A172 (cell line): ENCODE measurements around the gene DUSP5. TPM values are rescaled to one million over a fixed set of nuclear protein-coding genes. Genes with fewer than 3 reads are reported as not detected.
A peak's percentile ranks its signal among the peaks of the same experiment; 100 is the strongest.

ENCODE experiments used
- DNase-seq: peaks from one replicate; pipeline ENCODE4 v3.0.0-alpha.2; 2015; ENCODE audit warnings: low spot score
- total RNA-seq: library from RNA; depleted of rRNA; stranded (reverse); fragments of >200 nt; shearing (Covaris generic); gene quantifications from 2 replicates; pipeline ENCODE4 v1.2.3, GENCODE V29; 2014

DUSP5 gene
- total RNA-seq, 1 experiment from 2014 or later, result 9.5 TPM

DNA sequence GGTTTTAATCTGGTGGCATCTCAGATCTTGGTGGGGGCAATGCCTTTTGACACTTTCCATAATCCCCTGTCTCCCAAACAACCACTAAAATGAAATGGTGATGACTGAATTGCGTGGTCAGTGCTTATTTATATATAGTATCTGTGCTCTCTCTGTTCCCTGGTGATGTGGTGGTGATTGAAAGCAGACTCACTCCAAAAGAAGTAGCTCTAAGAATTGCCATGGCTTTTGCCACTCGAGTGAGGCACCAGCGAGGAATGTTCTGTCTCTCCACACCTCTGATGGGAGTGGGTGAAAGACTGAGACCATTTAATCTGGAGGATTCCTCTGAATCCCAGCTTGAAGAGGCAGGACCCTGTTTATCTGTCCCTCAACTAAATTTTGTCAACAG is 2.8 kb downstream of the DUSP5 start:
- DNase-seq, result peak; percentile 77

DNA sequence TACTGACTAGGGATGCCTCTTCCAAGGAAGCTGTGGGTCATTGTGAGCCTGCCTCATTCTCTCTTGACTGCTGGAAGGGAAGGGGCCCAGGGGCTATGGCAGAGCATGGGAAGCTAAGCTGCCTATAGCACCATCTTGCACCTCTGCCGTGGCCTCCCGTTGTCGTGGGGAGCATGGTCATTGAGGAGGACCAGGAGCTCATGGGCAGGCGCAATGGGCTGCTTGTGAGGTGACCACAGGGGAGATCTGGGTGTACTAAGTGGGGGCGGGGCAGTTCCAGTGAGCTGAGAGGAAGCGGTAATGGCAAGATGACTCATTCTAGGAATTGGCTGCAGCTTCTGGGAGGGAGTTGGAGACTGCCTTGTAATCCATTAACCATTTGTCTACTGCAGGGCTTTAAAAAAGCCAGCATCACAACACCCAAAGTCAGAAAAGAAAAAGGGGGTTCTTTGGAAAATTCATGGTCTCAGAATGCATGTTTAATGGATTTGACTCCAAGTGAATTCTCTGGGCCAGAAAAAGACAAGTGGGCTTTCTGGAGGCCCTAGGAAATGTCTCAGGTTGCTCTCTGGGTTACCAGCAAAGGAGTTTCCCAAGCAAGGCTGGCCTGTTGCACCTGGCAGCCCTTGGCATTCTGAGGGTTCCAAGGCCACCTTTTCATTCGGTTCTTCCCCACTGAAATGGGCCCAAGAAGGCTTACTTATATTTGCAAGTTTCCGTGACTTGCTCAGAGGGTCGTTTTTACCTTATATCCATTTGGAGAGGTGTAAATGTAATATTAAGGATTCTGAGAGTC is 3.6 kb downstream of the DUSP5 start:
- peak; percentile 99 for DNase-seq

DNA sequence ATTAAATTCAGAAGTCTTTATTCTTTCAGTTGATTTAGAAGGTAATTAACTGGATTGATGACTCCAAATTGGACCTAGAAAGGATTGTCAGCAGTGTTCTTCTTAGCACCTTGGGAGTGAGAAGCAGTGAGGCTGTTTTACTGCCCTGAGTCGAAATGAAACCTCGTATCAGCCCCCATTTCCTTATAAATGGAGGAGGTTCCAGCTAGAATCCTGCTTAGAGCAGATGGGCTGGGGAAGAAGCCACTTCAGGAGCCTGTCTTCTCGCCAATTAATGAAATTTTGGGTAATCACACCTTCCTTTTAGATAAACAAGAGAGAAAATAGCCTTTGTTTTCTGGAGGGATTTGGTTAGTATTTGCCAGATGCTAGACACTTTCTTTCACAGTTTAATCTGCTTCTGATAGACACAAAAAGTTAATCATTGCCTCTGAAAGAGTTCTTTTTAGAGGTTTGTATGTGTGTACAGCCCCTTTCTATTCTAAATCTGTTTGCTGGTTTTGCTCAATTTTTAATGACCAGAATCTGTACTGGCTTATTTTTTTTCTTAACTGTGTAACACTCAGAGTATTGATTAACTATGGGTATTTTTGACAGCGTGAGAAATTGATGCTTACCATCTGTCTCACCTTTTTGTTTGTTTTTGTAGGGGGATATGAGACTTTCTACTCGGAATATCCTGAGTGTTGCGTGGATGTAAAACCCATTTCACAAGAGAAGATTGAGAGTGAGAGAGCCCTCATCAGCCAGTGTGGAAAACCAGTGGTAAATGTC is 4.6 kb downstream of the DUSP5 start:
- no peak for DNase-seq

GRCh38 chr10:110502851-110503301 is 5.2 kb downstream of the DUSP5 start:
- DNase-seq, result peak; percentile 82

GRCh38 chr10:110503528-110504110 is 5.9 kb downstream of the DUSP5 start:
- no peak for DNase-seq

DNA sequence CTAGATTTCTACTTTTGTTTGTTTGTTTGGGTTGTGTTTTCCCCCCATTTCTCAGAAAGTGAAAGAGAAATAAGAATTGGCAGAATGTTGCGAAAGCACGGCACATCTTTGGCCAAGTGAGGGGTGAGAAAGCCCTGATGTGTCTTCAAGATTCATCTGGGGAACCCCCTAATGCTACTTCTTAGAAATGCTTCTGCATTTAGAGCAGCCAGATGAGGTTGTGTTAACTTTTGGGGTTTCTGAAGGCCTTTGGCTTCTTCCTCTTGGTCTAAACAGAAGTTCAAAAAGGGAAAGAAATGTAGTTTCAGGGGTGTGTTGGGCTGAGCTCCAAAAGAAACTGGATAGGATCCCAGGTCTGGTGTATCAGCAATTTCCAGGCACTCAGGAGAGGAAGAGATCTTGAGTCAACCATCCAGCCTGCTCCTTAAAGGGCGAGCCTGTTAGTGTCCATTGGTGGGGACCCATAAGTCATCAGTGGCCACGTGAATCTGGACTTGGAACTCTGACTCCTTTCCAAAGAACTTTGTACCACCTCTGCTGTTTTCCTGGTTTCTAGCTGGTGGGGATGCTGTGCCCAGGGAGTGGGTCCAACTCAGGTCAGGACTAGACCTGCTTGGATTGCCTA is 6.5 kb downstream of the DUSP5 start:
- peak; percentile 61 for DNase-seq

DNA sequence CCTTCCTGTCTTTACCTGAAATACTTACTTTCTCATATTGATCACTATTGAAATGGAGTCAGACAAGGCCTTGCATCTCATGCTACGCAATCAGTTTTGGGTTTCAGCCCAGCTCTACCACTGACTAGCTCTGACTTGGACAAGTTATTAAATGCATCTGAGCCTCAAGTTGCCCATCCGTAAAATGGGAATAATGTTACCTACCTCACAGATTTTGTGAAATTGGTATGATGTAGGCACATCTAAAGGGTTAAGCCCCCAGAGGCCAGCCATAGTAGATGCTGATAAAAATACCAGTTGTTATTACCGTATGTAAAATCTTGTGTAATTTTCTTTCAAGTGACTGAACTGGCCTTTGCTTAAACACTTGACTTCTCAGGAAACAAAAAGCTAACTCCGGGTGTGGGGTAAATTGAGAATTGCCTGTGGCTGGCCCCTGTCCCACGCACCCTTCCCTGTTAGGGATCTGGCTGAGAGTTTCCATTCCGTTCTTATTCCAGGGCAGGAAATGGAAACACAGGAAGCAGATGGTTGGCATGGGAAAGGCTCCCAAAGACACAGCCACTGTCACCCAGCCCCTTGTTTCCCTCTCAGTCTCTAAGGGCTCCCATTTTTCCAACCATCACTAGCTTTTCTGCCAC is 7.5 kb downstream of the DUSP5 start:
- no peak for DNase-seq

- DNase-seq, result no peak
Measured at GRCh38 chr10:110506448-110506847, 8.7 kb downstream of the DUSP5 start.

DNA sequence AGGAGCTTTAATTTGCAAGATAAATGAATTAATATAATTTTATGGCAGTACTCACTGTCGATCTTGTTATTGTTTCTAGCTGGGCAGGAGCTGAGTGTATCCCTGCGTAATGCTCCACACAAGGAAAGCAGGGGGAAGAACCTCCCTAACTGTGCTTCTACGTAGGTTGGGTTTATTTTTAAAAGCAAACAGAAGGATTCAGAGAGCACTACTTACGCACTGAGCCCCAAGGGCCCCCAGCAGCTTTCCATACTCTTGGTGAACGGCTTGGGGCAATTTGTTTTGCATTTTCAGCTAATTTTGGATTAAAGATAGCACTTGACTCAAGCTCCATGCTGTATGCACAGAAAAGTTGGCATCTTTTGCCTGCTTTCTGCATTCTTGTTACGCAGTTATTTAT is 9.6 kb downstream of the DUSP5 start:
- DNase-seq, result no peak

GRCh38 chr10:110508159-110508788 is 10.6 kb downstream of the DUSP5 start:
- DNase-seq, result no peak

DNA sequence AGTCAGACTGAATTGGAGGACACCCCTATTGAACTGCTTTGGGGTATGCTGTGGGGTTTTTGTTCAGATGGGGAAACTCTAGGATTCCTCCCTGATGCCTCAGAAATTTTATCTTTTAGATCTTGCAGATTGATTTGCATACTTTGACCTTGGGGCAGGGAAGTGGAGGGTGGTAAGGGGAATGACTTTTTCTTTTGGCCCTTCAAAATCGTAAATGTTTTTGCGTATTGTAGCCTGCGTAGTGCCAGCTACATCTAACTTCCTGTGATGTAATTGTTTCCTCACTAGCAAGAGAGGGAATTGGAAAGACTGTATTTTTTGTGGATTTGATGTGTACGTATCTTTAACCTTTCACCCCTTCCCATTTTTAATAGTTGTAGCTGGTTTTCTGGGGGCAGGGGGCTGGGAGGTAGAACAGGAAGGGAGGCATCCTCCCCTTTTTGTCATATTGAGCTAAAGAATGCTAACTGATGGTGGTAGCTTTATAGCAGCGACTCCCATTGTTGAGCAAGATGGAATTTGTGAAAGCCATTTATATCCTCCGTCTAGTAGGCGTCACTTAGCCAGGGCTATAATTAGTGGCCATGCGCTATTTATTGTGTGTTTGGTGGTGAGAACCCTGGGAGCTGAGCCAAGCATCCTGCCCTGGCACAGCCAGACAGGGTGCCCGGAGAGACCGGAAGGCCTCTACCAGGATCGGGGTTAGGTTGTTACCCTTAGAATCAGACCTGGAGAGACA is 11.3 kb downstream of the DUSP5 start:
- DNase-seq, result peak; percentile 87

- no peak for DNase-seq
Measured at GRCh38 chr10:110509560-110509959, 11.9 kb downstream of the DUSP5 start.

DNA sequence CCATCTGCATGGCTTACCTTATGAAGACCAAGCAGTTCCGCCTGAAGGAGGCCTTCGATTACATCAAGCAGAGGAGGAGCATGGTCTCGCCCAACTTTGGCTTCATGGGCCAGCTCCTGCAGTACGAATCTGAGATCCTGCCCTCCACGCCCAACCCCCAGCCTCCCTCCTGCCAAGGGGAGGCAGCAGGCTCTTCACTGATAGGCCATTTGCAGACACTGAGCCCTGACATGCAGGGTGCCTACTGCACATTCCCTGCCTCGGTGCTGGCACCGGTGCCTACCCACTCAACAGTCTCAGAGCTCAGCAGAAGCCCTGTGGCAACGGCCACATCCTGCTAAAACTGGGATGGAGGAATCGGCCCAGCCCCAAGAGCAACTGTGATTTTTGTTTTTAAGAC is 12.4 kb downstream of the DUSP5 start:
- no peak for DNase-seq

GRCh38 chr10:110510730-110511129 is 13.0 kb downstream of the DUSP5 start:
- no peak for DNase-seq

- no peak for DNase-seq
Measured at GRCh38 chr10:110511734-110512449, 14.2 kb downstream of the DUSP5 start.

- peak; percentile 94 for DNase-seq
Measured at GRCh38 chr10:110512461-110513187, 14.9 kb downstream of the DUSP5 start.

DNA sequence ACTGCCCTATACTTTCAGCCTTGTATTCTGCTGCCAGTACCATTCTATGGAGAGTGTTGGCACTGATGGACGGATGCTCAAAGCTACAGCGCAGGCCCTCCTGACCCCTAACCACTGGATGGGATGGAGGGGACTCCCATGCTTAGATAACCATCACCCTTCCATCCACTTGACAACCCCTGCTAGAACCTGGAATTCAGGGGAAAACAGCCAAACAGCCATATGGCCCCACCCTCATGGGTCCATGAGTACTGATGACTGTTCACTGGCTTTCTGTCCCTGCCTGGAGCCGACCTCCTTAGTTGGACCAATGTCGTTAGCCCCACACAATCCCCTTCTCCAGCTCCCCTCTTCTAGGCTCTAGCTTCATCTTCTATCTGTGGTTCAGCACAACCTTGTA is 16.2 kb downstream of the DUSP5 start:
- DNase-seq, result no peak

DNA sequence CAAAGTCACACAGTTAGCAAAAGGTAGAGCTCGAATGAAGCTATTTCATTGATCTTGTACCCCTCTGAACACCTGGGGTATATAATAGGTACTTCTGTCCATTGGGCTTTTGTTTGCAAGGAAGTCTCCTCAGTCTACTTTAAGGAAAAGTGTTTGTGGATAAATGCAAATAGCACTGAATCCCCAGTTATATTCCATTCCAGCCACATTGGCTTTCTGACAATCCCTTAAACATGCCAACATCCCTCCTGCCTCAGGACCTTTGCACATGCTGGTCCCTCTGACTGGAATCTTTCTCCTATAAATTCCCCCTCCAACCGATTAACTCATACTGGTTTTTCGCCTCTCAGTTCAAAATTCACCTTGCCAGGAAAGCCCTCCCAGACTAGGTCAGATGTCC is 17.1 kb downstream of the DUSP5 start:
- DNase-seq, result no peak

DNA sequence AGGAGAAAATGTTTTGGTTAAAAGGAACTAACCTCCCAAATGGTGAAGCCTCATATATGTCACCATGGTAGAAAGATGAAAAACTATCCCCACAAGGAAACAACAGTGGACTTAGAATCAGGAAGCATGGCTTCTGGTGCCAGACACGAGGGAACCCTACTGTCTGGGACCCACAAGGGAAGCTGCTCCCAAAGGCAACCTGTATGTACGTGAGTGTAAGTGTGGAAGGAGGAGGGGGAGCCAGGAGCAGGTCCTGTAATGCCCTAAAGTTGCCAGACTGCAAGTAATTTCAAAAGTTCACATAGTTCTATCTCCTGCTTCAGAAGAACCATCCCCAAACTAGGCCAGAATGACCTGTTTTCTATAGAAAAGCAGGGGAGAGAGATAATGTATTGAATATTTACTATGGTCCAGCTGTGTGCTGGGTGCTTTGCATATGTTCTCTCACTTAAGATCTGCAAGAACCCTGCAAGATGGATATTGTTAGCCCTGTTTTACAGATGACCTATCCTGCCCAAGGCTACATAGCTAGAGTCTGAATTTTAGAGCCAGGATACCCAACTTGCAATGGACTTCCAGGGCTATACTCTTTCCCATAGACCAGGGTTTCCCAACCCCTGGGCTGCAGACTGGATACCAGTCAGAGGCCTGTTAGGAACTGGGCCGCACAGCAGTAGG is 19.2 kb downstream of the DUSP5 start:
- no peak for DNase-seq
